ENCODE data around the gene H2BK1. TPM values are rescaled to one million over a fixed set of nuclear protein-coding genes. Genes with fewer than 3 reads are reported as not detected.

The H2BK1 gene
- total RNA-seq, 1 donor from 2014 or later, result not detected

GRCh38 chr7:151178236-151178635 lies 32.1 kb downstream of the H2BK1 start:
- DNase-seq, result no peak

- no peak for DNase-seq
Measured at GRCh38 chr7:151177310-151177709, 33.0 kb downstream of the H2BK1 start.

- no peak for DNase-seq
Measured at GRCh38 chr7:151176401-151176800, 33.9 kb downstream of the H2BK1 start.

- DNase-seq, result no peak
Measured at GRCh38 chr7:151175793-151176311, 34.4 kb downstream of the H2BK1 start.

- no peak for DNase-seq
Measured at GRCh38 chr7:151175047-151175792, 35.1 kb downstream of the H2BK1 start.

GRCh38 chr7:151174246-151175046 lies 35.8 kb downstream of the H2BK1 start:
- no peak for DNase-seq

GRCh38 chr7:151173386-151174245 lies 36.7 kb downstream of the H2BK1 start:
- DNase-seq, result no peak

- peak; percentile 67 for DNase-seq
Measured at GRCh38 chr7:151172273-151173141, 37.8 kb downstream of the H2BK1 start.

- no peak for DNase-seq
Measured at GRCh38 chr7:151168787-151169162, 41.5 kb downstream of the H2BK1 start.

- no peak for DNase-seq
Measured at GRCh38 chr7:151168003-151168786, 42.1 kb downstream of the H2BK1 start.

- no peak for DNase-seq
Measured at GRCh38 chr7:151167197-151167961, 42.9 kb downstream of the H2BK1 start, which contains the start of gene GBX1. Gene GBX1, minus strand, starts transcription at chr7:151167694. Its CDS starts 146 bp downstream, at chr7:151167548.

- DNase-seq, result no peak
Measured at GRCh38 chr7:151166629-151167196, 43.6 kb downstream of the H2BK1 start.

- no peak for DNase-seq
Measured at GRCh38 chr7:151161757-151162156, 48.5 kb downstream of the H2BK1 start.

Other genes starting within 250 kb of the H2BK1 start
- gene KCNH2, start 232.2 kb downstream of the H2BK1 start, total RNA-seq, result 0.99 TPM
- gene NOS3, start 219.5 kb downstream of the H2BK1 start, total RNA-seq, result 3.5 TPM
- 15.4 TPM for gene ATG9B, start 186.0 kb downstream of the H2BK1 start, total RNA-seq
- gene ABCB8, start 182.0 kb downstream of the H2BK1 start, total RNA-seq, result 13.2 TPM
- 0.39 TPM for gene ASIC3, start 162.0 kb downstream of the H2BK1 start, total RNA-seq
- 6.4 TPM for gene CDK5, start 152.6 kb downstream of the H2BK1 start, total RNA-seq
- gene SLC4A2, start 150.9 kb downstream of the H2BK1 start, total RNA-seq, result 28.2 TPM
- 35.9 TPM for gene FASTK, start 129.7 kb downstream of the H2BK1 start, total RNA-seq
- gene TMUB1, start 127.0 kb downstream of the H2BK1 start, total RNA-seq, result 7.6 TPM
- 27.6 TPM for gene AGAP3, start 124.0 kb downstream of the H2BK1 start, total RNA-seq
- 0.30 TPM for gene GBX1, start 42.8 kb downstream of the H2BK1 start, total RNA-seq
- gene ASB10, start 23.2 kb downstream of the H2BK1 start, total RNA-seq, result 0.69 TPM
- gene ABCF2, start 16.7 kb upstream of the H2BK1 start, total RNA-seq, result 16.7 TPM
- gene CHPF2, start 22.0 kb upstream of the H2BK1 start, total RNA-seq, result 18.5 TPM
- gene SMARCD3, start 38.2 kb upstream of the H2BK1 start, total RNA-seq, result 34.5 TPM
- gene NUB1, start 131.3 kb upstream of the H2BK1 start, total RNA-seq, result 28.5 TPM
- 14.0 TPM for gene WDR86, start 199.6 kb upstream of the H2BK1 start, total RNA-seq
- gene CRYGN, start 229.7 kb upstream of the H2BK1 start, total RNA-seq, result not detected

All from skin of body (tissue), 2 donors.